ENCODE results near the gene CTR9.

Gene CTR9

DNA sequence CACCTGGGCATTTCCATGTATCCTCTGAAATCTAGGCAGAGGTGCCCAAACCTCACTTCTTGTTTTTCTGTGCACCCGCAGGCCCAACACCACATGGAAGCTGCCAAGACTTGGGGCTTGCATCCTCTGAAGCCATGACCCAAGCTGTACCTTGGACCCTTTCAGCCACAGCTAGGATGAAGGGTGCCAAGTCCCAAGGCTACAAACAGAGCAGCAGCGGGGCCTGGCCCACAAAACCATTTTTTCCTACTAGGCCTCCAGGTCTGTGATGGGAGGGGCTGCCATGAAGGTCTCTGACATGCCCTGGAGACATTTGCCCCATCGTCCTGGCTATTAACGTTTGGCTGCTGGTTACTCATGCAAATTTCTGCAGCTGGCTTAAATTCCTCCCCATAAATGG is 78.1 kb downstream of the CTR9 start:
- DNase-seq: no peak
